Esophagus (tissue), 2 donors: ENCODE data around the gene INTS6. TPM values are rescaled to one million over a fixed set of nuclear protein-coding genes. Genes with fewer than 3 reads are reported as not detected.

Experiments
- H3K27ac ChIP-seq, 2 donors: one replicate each; pipeline ENCODE4 v1.5.1; 2013; ENCODE audit warnings: low read depth in 2 of 2, mild to moderate bottlenecking in 2 of 2, inconsistent platforms in 1 of 2, low read length in 1 of 2, moderate library complexity in 1 of 2
- H3K27me3 ChIP-seq, 2 donors: one replicate each; pipeline ENCODE4 v1.6.1; 2013; ENCODE audit warnings: low read length in 2 of 2, control low read depth in 1 of 2, mild to moderate bottlenecking in 1 of 2; ENCODE audit not compliant: insufficient read depth in 2 of 2, control insufficient read depth in 1 of 2
- H3K36me3 ChIP-seq, 2 donors: one replicate each; pipeline ENCODE4 v1.6.1; 2013; ENCODE audit warnings: low read length in 1 of 2; ENCODE audit not compliant: control insufficient read depth in 2 of 2, insufficient read depth in 2 of 2
- H3K4me1 ChIP-seq, 2 donors: one replicate each; pipeline ENCODE4 v1.6.1; 2013; ENCODE audit warnings: low read length in 1 of 2; ENCODE audit not compliant: control insufficient read depth in 2 of 2, insufficient read depth in 2 of 2
- H3K4me3 ChIP-seq, 2 donors: one replicate each; pipeline ENCODE4 v1.5.1; 2013; ENCODE audit warnings: low read length in 2 of 2, mild to moderate bottlenecking in 2 of 2, low read depth in 1 of 2, moderate library complexity in 1 of 2
- H3K9me3 ChIP-seq, 2 donors: one replicate each; pipeline ENCODE4 v1.6.1; 2013; ENCODE audit warnings: mild to moderate bottlenecking in 2 of 2, low read depth in 1 of 2, low read length in 1 of 2, moderate library complexity in 1 of 2; ENCODE audit not compliant: control insufficient read depth in 2 of 2, insufficient read depth in 1 of 2
- WGBS, 2 donors: extraction: QIAGEN DNeasy Blood & Tissue Kit; methylation state at CpG; one replicate each; pipeline ENCODE4 v1.1.7; 2013; 5-methylcytosine and 5-hydroxymethylcytosine counted together
- polyA plus RNA-seq, 2 donors: library from polyadenylated mRNA; stranded (reverse); fragments of 200-250 nt; gene quantifications; one replicate each; pipeline ENCODE4 v1.2.3, GENCODE V29; 2013
- donor health status: healthy with polysubstance abuse.
- donor health status: Bipolar disorder and iron deficiency.

Gene INTS6
- polyA plus RNA-seq, 2 donors, result 9.6 to 11.5 TPM

DNA sequence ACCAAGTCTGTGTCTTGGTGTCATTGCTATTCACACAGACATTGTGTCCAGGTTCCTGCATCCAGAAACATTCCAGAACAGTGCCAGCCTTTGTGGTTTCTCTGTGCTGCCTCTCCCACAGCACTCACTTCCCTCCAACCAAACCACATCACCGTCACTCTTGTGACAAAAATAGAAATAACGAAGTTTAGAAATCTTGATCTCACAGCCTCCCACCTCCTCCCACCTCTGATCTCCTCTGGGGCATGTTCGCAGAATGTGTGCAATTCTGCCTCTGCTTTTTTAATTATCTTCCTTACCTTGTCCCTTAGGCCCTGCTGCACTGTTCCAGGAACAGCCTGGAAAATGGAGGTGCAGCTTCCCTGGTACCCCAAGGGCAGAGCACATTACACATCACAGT lies 122.0 kb downstream of the INTS6 start:
- Histone ChIP-seq H3K4me1 (peaks cover 2% of the 10 kb centered on the region in 2 donors), H3K27ac (no peak overlapping the region), H3K36me3 (no peaks in the 10 kb centered on the region), H3K9me3 (no peaks in the 10 kb centered on the region), H3K27me3 (no peaks in the 10 kb centered on the region), H3K4me3 (no peak overlapping the region)
- 67 to 72% methylated on average over 3 of the region's 3 CpGs for WGBS, 2 donors

DNA sequence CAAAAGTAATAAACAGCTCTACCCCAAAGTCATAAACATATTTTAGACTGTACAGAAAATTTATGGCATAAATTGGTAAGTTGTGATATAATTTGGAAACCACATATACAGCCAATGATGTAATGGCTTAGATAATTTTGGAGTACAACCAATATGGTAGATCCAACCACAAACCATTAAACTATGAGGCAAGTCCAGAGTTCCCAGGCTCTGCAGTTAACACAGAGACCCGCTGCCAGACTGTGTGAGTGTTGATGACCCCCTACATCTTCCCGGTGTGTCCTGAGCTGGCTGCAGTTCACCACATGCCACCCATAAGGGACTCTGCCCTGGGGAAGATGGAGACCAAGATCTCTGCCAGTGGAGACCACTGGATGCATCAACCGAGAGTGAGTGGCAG lies 123.2 kb downstream of the INTS6 start:
- Histone ChIP-seq H3K4me3 (no peak overlapping the region), H3K4me1 (peaks cover 2% of the 10 kb centered on the region in 2 donors), H3K27ac (no peak overlapping the region), H3K27me3 (no peaks in the 10 kb centered on the region), H3K9me3 (no peaks in the 10 kb centered on the region), H3K36me3 (no peaks in the 10 kb centered on the region)
- 86 to 95% methylated on average over 3 of the region's 3 CpGs for WGBS, 2 donors

DNA sequence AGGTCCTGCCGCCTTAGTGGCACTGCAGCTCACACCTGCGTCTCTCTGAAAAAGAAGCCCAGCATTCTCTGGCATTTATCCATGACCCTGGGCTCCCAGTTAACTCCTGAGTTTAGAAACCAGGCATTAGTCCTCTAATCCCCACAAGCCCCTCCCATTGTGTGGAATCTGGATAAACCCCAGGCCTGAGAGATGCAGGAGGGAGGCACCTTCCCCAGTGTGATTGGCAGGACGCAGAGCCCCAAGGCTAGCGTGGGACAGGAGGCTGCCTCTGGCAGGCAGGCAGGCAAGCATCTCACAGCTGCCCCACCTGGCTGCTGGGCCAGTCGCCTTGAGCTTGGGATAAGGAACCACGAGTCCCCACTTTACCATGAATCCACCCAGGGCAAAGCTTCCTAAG lies 124.3 kb downstream of the INTS6 start:
- no peaks in the 10 kb centered on the region for H3K27me3 ChIP-seq
- 48 to 66% methylated on average over 6 of the region's 6 CpGs for WGBS, 2 donors
- H3K36me3 ChIP-seq, result no peaks in the 10 kb centered on the region
- no peaks in the 10 kb centered on the region for H3K9me3 ChIP-seq
- H3K4me3 ChIP-seq, result no peak overlapping the region
- H3K4me1 ChIP-seq, result peaks cover 2% of the 10 kb centered on the region in 2 donors
- no peak overlapping the region for H3K27ac ChIP-seq

DNA sequence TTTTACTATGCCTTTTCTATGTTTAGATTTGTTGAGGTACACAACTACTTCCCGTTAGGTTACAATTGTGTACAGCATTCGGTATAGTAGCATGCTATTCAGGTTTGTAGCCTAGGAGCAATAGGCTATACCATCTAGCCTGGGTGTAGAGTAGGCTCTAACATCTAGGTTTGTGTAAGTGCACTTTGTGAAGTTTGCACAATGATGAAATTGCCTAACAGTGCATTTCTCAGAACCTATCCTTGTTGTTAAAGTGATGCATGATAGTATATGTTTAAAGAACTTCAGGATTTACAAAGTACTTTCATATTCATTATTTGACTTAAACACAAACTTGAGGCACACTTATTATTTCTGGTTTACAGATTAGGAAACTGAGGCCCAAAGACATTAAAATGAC lies 124.9 kb downstream of the INTS6 start:
- 95 to 96% methylated on average over 2 of the region's 2 CpGs for WGBS, 2 donors
- H3K9me3 ChIP-seq, result no peaks in the 10 kb centered on the region
- peaks cover 2% of the 10 kb centered on the region in 2 donors for H3K4me1 ChIP-seq
- H3K27ac ChIP-seq, result no peak overlapping the region
- no peaks in the 10 kb centered on the region for H3K36me3 ChIP-seq
- no peak overlapping the region for H3K4me3 ChIP-seq
- no peaks in the 10 kb centered on the region for H3K27me3 ChIP-seq

DNA sequence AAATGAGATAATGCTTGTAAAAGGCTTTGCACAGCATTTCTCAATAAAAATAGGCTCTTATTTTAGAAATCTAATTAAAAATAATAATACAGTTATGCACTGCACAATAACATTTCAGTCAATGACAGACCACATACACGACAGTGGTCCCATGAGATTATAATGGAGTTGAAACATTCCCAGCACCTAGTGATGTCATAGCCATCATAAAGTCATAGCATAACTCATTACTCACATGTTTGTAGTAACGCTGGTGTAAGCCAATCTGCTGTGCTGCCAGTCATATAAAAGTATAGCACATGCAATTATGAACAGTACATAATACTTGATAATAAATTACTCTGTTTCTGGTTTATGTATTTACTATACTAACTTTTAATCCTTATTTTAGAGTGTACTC lies 126.1 kb downstream of the INTS6 start:
- WGBS, 2 donors, result 78 to 90% methylated on average over 2 of the region's 2 CpGs
- Histone ChIP-seq H3K4me3 (no peak overlapping the region), H3K9me3 (no peaks in the 10 kb centered on the region), H3K4me1 (peaks cover 2% of the 10 kb centered on the region in 2 donors), H3K27ac (no peak overlapping the region), H3K27me3 (no peaks in the 10 kb centered on the region), H3K36me3 (no peaks in the 10 kb centered on the region)

DNA sequence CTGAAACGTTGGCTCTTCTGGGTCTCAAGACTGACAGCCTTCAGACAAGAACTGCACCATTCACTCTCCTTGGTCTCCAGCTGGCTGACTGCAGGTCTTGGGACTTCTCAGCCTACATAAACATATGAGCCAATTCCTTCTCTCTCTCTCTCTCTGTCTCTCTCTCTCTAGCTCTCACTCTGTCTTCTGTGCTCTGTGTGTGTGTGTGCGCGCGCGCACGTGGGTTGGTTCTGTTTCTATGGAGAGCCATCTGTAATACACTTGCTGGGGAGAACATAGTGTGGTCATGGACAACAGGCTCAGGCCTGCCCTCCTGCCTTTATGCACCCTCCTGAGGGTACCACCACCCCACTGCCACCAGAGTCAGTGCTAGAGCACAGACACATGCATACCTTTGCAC lies 127.0 kb downstream of the INTS6 start:
- 90 to 91% methylated on average over 6 of the region's 6 CpGs for WGBS, 2 donors
- H3K36me3 ChIP-seq, result no peaks in the 10 kb centered on the region
- no peaks in the 10 kb centered on the region for H3K9me3 ChIP-seq
- no peak overlapping the region for H3K4me3 ChIP-seq
- H3K27ac ChIP-seq, result no peak overlapping the region
- no peaks in the 10 kb centered on the region for H3K27me3 ChIP-seq
- H3K4me1 ChIP-seq, result peaks cover 2% of the 10 kb centered on the region in 2 donors

DNA sequence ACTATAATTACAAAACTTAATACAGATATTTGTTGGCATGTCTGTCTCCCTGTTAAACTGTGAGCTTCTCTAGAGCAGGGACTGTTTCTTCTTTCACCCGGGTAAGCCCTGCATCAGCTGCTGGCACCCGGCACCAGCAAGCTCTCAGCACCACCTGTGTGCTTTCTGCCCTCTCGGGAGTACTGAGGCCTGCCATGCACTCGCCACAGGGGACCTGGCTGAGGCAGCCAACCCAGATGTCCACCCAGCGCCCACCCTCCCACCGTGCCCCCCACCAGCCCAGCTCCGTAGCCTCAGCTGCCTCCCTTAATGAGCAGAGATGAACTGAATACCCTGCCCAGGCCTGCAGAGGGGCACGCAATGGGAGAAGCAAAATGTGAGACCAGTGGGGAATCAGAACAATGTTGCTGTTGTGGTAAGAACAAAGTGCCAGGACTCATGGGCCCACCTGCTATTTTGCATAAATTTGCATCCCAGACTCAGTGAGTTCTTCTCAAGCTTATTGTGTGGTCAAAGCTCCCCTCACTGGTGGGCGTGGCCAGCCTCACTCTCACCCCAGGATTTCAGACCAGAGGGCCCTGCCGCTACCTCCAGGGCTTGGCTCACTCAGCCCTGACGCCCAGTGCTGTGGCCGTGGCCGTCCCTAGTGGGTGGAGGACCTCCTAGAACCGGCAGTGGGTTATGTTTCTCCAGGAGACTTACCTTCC lies 128.0 kb downstream of the INTS6 start:
- Histone ChIP-seq H3K36me3 (no peaks in the 10 kb centered on the region), H3K4me1 (peaks cover 2% of the 10 kb centered on the region in 2 donors), H3K27ac (no peak overlapping the region), H3K27me3 (no peaks in the 10 kb centered on the region), H3K4me3 (no peak overlapping the region), H3K9me3 (no peaks in the 10 kb centered on the region)
- 77 to 80% methylated on average over 14 of the region's 14 CpGs for WGBS, 2 donors

DNA sequence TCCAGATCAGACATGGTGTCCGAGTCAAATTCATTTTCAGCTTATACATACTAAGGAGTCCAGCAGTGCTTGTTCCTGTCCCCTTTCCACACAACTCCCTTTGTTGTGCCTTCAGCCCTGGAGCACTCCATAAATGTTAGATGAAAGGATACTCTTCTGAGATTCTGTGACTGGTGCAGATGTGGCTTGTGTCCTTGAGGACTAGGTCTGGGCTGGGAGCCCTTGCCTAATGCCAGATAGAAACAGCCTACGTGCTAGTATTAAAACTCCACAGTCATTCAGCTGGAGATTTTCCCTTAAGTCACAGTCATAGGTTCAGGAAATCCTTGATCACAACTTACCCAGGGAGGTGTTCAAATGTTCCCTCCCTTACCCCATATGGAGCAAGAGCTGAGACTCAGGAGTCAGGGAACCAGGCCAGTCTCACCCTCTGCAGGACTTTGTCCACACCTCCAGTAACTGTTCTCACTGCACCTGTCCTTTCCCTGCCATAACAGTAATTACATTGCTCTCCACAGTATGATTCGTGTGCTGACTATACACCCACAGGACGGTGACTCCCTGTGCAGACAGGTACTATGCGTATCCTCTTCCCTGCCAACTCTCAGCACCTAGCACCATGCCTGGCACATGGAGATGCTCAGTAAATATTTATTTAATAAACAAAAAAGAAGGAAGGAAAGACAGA lies 128.9 kb downstream of the INTS6 start:
- Histone ChIP-seq H3K27me3 (no peaks in the 10 kb centered on the region), H3K4me1 (peaks cover 2% of the 10 kb centered on the region in 2 donors), H3K27ac (no peak overlapping the region), H3K4me3 (no peak overlapping the region), H3K9me3 (no peaks in the 10 kb centered on the region), H3K36me3 (no peaks in the 10 kb centered on the region)
- 76 to 80% methylated on average over 5 of the region's 5 CpGs for WGBS, 2 donors

DNA sequence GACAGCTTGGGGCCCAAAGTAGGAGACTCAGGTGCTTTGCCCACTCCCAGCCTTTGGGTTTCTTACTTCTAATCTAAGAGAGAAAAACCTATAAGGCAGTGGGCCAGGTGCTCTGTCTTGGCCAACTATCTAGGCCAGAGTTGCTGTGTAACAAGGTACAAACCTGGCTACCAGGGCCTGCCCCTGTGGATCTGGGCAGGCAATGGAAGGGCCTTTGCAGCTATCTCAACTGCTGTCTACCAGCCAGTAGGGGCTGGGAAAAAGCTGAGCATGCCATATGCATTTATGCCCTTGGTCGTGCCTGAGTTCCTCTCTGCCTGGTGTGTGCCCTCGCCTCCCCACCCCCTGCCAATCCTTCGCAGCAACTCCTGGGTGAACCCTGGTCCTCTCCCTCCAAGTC lies 130.0 kb downstream of the INTS6 start:
- H3K9me3 ChIP-seq, result no peaks in the 10 kb centered on the region
- WGBS, 2 donors, result 73 to 83% methylated on average over 3 of the region's 3 CpGs
- no peak overlapping the region for H3K4me3 ChIP-seq
- H3K36me3 ChIP-seq, result no peaks in the 10 kb centered on the region
- no peak overlapping the region for H3K27ac ChIP-seq
- no peaks in the 10 kb centered on the region for H3K4me1 ChIP-seq
- H3K27me3 ChIP-seq, result no peaks in the 10 kb centered on the region

DNA sequence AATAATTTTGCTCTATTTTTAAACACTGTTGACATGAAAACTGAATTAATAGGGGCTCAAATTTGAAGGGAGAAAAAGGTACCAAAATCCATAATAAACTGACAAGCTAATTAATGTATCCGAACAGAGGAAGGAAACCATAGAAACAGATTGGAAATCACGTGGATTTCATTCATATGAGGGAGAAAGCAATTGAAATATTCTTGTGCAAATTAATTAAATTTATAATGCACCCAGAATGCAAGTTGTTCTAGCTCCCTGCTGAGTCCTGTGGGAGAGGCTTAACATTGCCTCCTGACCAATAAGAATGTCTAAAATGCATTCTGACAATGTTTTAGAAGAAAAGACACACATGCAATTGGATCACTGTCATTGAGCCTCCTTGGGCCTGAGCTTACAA lies 131.0 kb downstream of the INTS6 start:
- no peak overlapping the region for H3K27ac ChIP-seq
- H3K9me3 ChIP-seq, result no peaks in the 10 kb centered on the region
- H3K27me3 ChIP-seq, result no peaks in the 10 kb centered on the region
- WGBS, 2 donors, result 77 to 81% methylated on average over 2 of the region's 2 CpGs
- H3K4me3 ChIP-seq, result no peak overlapping the region
- H3K4me1 ChIP-seq, result no peaks in the 10 kb centered on the region
- no peaks in the 10 kb centered on the region for H3K36me3 ChIP-seq
